Esophagus muscularis mucosa (tissue), 4 donors: ENCODE measurements around the gene ATP6V1F. TPM values are rescaled to one million over a fixed set of nuclear protein-coding genes. Genes with fewer than 3 reads are reported as not detected.

Experiments
- DNase-seq: peaks from one replicate; pipeline ENCODE4 v3.0.0-alpha.2; 2017; ENCODE audit errors: extremely low spot score
- H3K27ac ChIP-seq, 4 donors: fragments of 200-600 bp; sonication (generic); replicated peaks in 1 of 4; 1 replicate in 3 of 4; 2 replicates in 1 of 4; pipeline ENCODE4 v1.5.1; 2016 to 2019; ENCODE audit warnings: mild to moderate bottlenecking in 1 of 4
- H3K27me3 ChIP-seq, 4 donors: fragments of 200-600 bp; sonication (generic); one replicate each; pipeline versions ENCODE4 v1.5.1 to v1.6.0; 2016 to 2019
- H3K36me3 ChIP-seq, 4 donors: fragments of 200-600 bp; sonication (generic); one replicate each; pipeline ENCODE4 v1.5.1; 2016 to 2019
- H3K4me1 ChIP-seq, 4 donors: fragments of 200-600 bp; sonication (generic); one replicate each; pipeline ENCODE4 v1.5.1; 2016 to 2019
- H3K4me3 ChIP-seq, 4 donors: fragments of 200-600 bp; sonication (generic); 1 replicate in 2 of 4; 2 replicates in 2 of 4; pipeline ENCODE4 v1.5.1; 2016 to 2019; ENCODE audit warnings: mild to moderate bottlenecking in 4 of 4, moderate library complexity in 1 of 4
- H3K9me3 ChIP-seq, 4 donors: fragments of 200-600 bp; sonication (generic); 1 replicate in 3 of 4; 2 replicates in 1 of 4; pipeline ENCODE4 v1.5.1; 2016 to 2019
- EP300 ChIP-seq: sonication (generic); formaldehyde crosslinking; IDR thresholded peaks from one replicate; pipeline ENCODE4 v1.6.1; 2017; ENCODE audit warnings: antibody characterized with exemption
- POLR2A ChIP-seq: fragments of 450-650 bp; IDR thresholded peaks from one replicate; pipeline ENCODE4 v1.6.1; 2017; ENCODE audit warnings: antibody characterized with exemption, moderate library complexity, mild to moderate bottlenecking, low read depth
- POLR2AphosphoS5 ChIP-seq, 2 donors: sonication (generic); formaldehyde crosslinking; IDR thresholded peaks; one replicate each; pipeline ENCODE4 v1.6.1; 2017; ENCODE audit warnings: antibody characterized with exemption in 2 of 2
- WGBS: methylation state at CpG from one replicate; pipeline ENCODE4 v1.1.5; 2018; 5-methylcytosine and 5-hydroxymethylcytosine counted together
- intact Hi-C: fragments of 100-400 bp; cut with DNase I; formaldehyde crosslinking; loops from one replicate; pipeline ENCODE4 v1.15.1; 2023
- total RNA-seq, 4 donors: library from RNA; depleted of rRNA; stranded (reverse); fragments of >200 nt; gene quantifications; one replicate each; pipeline versions ENCODE4 v1.1.0 to v1.2.1, GENCODE V29; 2016
- TF ChIP-seq, protein P1 (sequence below), 3 experiments: fragments of 200-600 bp in 2 of 3; fragments of 450-650 bp in 1 of 3; sonication (generic) in 2 of 3; IDR thresholded peaks; one replicate each; pipeline ENCODE4 v1.5.1; 2017 to 2019; ENCODE audit warnings: antibody characterized with exemption in 3 of 3, mild to moderate bottlenecking in 2 of 3, moderate library complexity in 1 of 3

ATP6V1F gene
- total RNA-seq, 4 donors from 2014 or later = 74.3 to 108 (median 91.9) TPM

GRCh38 chr7:128876978-128877755, 14.5 kb downstream of the ATP6V1F start:
- DNase-seq = no peak
- 90% methylated on average over 18 of the region's 32 CpGs for WGBS
- intact Hi-C loops = loop anchor here (10.0 kb wide), 1 partner anchor 142 kb away; the partner anchor contains the start of gene CALU

GRCh38 chr7:128877756-128878120, 15.1 kb downstream of the ATP6V1F start:
- 92% methylated on average over 1 of the region's 4 CpGs for WGBS
- TF ChIP-seq EP300 = no peak
- no peak for TF ChIP-seq POLR2A
- TF ChIP-seq POLR2AphosphoS5 (IDR thresholded peaks at IDR 0.05) = no peak
- TF ChIP-seq, protein P1, sequence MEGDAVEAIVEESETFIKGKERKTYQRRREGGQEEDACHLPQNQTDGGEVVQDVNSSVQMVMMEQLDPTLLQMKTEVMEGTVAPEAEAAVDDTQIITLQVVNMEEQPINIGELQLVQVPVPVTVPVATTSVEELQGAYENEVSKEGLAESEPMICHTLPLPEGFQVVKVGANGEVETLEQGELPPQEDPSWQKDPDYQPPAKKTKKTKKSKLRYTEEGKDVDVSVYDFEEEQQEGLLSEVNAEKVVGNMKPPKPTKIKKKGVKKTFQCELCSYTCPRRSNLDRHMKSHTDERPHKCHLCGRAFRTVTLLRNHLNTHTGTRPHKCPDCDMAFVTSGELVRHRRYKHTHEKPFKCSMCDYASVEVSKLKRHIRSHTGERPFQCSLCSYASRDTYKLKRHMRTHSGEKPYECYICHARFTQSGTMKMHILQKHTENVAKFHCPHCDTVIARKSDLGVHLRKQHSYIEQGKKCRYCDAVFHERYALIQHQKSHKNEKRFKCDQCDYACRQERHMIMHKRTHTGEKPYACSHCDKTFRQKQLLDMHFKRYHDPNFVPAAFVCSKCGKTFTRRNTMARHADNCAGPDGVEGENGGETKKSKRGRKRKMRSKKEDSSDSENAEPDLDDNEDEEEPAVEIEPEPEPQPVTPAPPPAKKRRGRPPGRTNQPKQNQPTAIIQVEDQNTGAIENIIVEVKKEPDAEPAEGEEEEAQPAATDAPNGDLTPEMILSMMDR (IDR thresholded peaks at IDR 0.05) = no peak
- no peak overlapping the region for H3K27ac ChIP-seq
- H3K9me3 ChIP-seq = no peaks in the 10 kb centered on the region
- intact Hi-C loops = loop anchor here (10.0 kb wide), 1 partner anchor 143 kb away; the partner anchor contains the start of gene CALU
- no peak overlapping the region for H3K4me3 ChIP-seq
- DNase-seq = no peak
- H3K36me3 ChIP-seq = no peaks in the 10 kb centered on the region
- no peaks in the 10 kb centered on the region for H3K27me3 ChIP-seq
- H3K4me1 ChIP-seq = peaks cover 0 to 10% (median 8%) of the 10 kb centered on the region in 4 donors

More at GRCh38 chr7:128876978-128877755, 14.5 kb downstream of the ATP6V1F start:
- peaks cover 0 to 10% (median 8%) of the 10 kb centered on the region in 4 donors for H3K4me1 ChIP-seq
- H3K9me3 ChIP-seq = no peaks in the 10 kb centered on the region
- TF ChIP-seq, protein P1 (IDR thresholded peaks at IDR 0.05) = no peak
- TF ChIP-seq POLR2A (no peak), POLR2AphosphoS5 (IDR thresholded peaks at IDR 0.05) (no peak), EP300 (no peak)
- H3K36me3 ChIP-seq = no peaks in the 10 kb centered on the region
- H3K27me3 ChIP-seq = no peaks in the 10 kb centered on the region
- H3K4me3 ChIP-seq = no peak overlapping the region
- H3K27ac ChIP-seq = no peak overlapping the region

DNA sequence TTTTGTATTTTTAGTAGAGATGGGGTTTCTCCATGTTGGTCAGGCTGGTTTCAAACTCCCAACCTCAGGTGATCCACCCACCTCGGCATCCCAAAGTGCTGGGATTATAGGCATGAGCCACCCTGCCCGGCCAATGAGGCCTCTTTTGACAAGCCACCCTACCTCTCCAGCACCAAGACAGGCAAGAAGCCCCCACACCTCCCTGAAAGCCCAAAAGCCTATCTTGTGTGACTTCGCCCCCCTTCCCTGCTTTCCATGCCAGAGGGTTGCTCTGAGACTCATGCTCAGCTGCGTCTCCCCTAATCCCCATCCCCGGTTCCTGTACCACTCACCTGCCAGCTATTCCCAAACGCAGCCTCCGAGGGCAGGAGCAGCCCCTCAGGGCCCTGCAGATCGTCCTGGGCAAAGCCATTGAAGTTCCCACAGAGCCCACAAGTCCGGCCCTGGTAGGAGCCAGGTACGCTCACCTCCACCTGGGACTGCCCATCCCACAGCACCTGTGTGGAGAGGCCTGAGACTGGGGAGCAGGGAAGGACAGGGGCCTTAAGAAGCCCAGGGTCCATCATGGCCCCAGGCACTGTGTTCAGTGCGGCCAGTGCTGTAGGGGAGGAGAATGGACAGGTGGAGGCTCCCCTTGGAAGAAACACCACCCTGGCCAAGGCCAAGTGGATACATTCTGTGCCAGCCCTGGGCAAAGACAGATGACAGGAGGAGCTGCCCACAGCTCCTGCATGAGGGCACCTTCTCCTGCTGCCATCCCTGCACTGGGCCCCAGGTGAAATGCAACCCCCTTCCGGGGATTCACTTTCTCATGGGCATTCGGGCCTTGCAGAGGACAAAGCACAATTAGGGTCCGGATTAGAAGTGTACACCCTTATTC, 15.8 kb downstream of the ATP6V1F start:
- Histone ChIP-seq H3K36me3 (no peaks in the 10 kb centered on the region), H3K27ac (no peak overlapping the region), H3K4me3 (no peak overlapping the region), H3K27me3 (no peaks in the 10 kb centered on the region), H3K4me1 (peaks cover 0 to 11% (median 8%) of the 10 kb centered on the region in 4 donors), H3K9me3 (no peaks in the 10 kb centered on the region)
- WGBS = 96% methylated on average over 14 of the region's 14 CpGs
- DNase-seq = no peak
- TF ChIP-seq, protein P1 (IDR thresholded peaks at IDR 0.05) = no peak
- TF ChIP-seq POLR2AphosphoS5 (IDR thresholded peaks at IDR 0.05) (no peak), EP300 (no peak), POLR2A (no peak)
- intact Hi-C loops = loop anchor here (10.0 kb wide), 1 partner anchor 144 kb away; the partner anchor contains the start of gene CALU

DNA sequence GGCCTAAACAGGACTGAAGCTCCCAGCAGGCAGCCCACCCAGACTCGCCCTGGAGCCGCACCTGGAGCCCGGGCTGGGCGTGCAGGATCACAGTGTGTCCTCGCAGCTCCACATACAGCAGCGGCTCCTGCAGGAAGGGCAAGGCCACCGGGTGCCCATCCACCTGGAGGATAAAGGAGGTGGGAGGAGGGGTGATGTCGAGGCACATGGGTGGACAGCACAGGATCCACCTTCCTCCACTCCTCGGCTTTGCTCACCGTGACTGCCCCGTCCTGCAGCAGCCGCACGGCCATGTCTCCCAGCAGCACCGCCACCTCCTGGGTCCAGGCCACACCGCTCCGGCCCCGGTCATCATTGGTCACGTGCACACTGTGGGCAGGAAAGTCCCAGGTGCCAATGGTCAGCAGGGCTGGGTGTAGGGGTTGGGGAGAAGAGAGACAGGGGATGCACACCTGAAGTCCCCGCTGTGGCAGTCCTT, 16.8 kb downstream of the ATP6V1F start:
- Histone ChIP-seq H3K9me3 (no peaks in the 10 kb centered on the region), H3K4me1 (peaks cover 0 to 16% (median 12%) of the 10 kb centered on the region in 4 donors), H3K4me3 (no peak overlapping the region), H3K27ac (no peak overlapping the region), H3K36me3 (no peaks in the 10 kb centered on the region), H3K27me3 (peaks cover 0 to 1% (median 0%) of the 10 kb centered on the region in 4 donors)
- intact Hi-C loops = loop anchor here (10.0 kb wide), 1 partner anchor 145 kb away; the partner anchor contains the start of gene CALU
- TF ChIP-seq POLR2A (no peak), POLR2AphosphoS5 (IDR thresholded peaks at IDR 0.05) (no peak), EP300 (no peak)
- TF ChIP-seq, protein P1 (IDR thresholded peaks at IDR 0.05) = no peak
- WGBS = 84% methylated on average over 8 of the region's 19 CpGs
- DNase-seq = no peak
